GM19238 (cell line): ENCODE results near the gene AFG1L.
"Not testable (repeated sequence)": the region's sequence is repeated elsewhere in the genome, so short reads cannot be mapped to it uniquely, and the experiment has no call there.

Experiments
- DNase-seq: peaks from one replicate; pipeline ENCODE4 v3.0.0; 2011; ENCODE audit warnings: low spot score; ENCODE audit not compliant: insufficient read length

AFG1L gene

GRCh38 chr6:108288742-108289141 is 6.1 kb upstream of the AFG1L start:
- no peak for DNase-seq

GRCh38 chr6:108291091-108291490 is 3.8 kb upstream of the AFG1L start:
- DNase-seq = no peak

GRCh38 chr6:108292561-108292960 is 2.3 kb upstream of the AFG1L start:
- not testable (repeated sequence) for DNase-seq

GRCh38 chr6:108293527-108294296 is 1.1 kb upstream of the AFG1L start:
- DNase-seq = no peak

GRCh38 chr6:108294297-108294726 is 542 bp upstream of the AFG1L start:
- no peak for DNase-seq

GRCh38 chr6:108295676-108296075 is 822 bp downstream of the AFG1L start:
- no peak for DNase-seq

- DNase-seq = no peak
These were observed 7.5 kb downstream of the AFG1L start for GRCh38 chr6:108302386-108302785.

- DNase-seq = no peak
These were observed 9.8 kb downstream of the AFG1L start for GRCh38 chr6:108304646-108305045.

- not testable (repeated sequence) for DNase-seq
These were observed 13.8 kb downstream of the AFG1L start for GRCh38 chr6:108308641-108309040.

GRCh38 chr6:108309844-108310243 is 15.0 kb downstream of the AFG1L start:
- no peak for DNase-seq

GRCh38 chr6:108312605-108313004 is 17.8 kb downstream of the AFG1L start:
- no peak for DNase-seq

- DNase-seq = no peak
These were observed 26.4 kb downstream of the AFG1L start for GRCh38 chr6:108321253-108321747.

GRCh38 chr6:108322728-108323127 is 27.9 kb downstream of the AFG1L start:
- no peak for DNase-seq

GRCh38 chr6:108323710-108324466 is 29.0 kb downstream of the AFG1L start:
- DNase-seq = no peak

- DNase-seq = not testable (repeated sequence)
These were observed 35.4 kb downstream of the AFG1L start for GRCh38 chr6:108330221-108330785.

GRCh38 chr6:108330806-108331205 is 36.0 kb downstream of the AFG1L start:
- DNase-seq = no peak

- no peak for DNase-seq
These were observed 37.1 kb downstream of the AFG1L start for GRCh38 chr6:108331982-108332381.

- no peak for DNase-seq
These were observed 42.1 kb downstream of the AFG1L start for GRCh38 chr6:108336971-108337370.

GRCh38 chr6:108337721-108338120 is 42.9 kb downstream of the AFG1L start:
- DNase-seq = no peak

GRCh38 chr6:108341372-108341771 is 46.5 kb downstream of the AFG1L start:
- DNase-seq = no peak

GRCh38 chr6:108343894-108344293 is 49.0 kb downstream of the AFG1L start:
- no peak for DNase-seq
